ENCODE measurements around the gene HIGD1C.
"Not testable (repeated sequence)": the region's sequence is repeated elsewhere in the genome, so short reads cannot be mapped to it uniquely, and the experiment has no call there.

The HIGD1C gene

DNA sequence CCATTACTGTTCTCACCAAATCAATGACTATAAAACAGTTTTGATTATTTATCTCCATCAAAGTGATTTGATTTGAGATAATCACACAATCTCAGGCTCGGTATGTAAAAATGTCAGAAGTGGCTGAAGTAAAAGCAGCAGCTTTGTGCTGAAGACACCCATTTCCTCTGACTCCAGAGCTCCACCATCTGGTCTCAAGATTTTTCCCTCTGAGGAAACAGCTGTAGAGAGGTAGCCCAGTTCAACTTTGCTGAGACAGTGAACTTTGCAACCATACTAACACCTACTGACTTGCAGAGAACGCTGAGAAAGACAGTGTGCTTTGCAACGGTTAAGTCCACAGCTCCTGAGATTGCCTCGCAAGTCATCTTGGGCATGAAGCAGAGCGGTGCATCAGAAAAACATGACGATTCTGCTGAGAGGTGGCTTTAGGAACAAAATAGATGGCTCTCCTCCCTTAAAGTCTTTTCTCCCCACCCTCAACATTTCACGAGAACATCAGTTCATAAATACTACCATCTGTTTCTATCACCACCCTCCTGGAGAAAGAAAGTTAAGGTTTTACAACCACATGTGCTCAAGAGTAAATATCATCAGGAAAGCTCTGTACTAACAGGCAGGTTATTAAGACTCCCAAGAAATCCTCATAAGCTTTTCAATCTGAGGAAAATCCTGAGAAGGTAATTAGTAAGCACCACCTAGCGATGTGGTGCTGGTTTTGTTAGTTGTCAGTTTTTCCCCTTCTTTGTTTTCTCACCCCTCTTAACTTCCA, 34.8 kb downstream of the HIGD1C start:
- DNase-seq, result peak; percentile 17 to 48

DNA sequence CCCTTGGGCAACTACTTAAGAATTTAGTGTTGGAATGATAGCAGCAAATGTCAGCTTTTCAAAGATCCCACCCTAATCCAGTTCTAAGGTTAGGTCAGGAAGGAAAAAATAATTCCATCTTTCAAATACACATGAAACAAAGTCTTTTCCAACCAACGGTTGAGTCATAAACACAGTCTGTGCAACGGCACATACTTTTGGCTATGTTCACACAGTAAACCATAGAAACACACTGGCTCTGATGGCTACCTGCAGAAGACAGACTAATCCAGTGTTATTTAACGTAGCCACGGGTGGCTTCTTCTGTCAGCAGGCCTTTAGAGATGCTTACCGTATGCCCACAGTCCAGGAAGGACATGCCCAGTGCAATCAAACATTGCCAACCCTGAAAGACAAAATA, 35.7 kb downstream of the HIGD1C start:
- DNase-seq, result no peak

DNA sequence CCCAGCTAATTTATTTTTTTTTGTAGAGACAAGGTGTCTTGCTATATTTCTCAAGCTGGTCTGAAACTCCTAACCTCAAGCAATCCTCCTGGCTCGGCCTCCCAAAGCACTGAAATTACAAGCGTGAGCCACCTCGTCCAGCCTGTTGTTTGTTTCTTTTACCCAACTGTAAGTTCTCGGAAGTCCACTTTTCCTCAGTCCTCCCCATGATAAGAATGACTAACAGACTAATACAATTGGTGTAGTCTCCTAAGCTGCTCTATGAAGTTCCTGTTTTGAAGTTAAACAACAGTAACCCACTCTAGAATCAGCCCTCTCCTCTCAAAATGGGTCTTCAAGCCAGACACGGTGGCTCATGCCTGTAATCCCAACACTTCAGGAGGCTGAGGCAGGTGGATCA, 36.5 kb downstream of the HIGD1C start:
- no peak for DNase-seq

DNA sequence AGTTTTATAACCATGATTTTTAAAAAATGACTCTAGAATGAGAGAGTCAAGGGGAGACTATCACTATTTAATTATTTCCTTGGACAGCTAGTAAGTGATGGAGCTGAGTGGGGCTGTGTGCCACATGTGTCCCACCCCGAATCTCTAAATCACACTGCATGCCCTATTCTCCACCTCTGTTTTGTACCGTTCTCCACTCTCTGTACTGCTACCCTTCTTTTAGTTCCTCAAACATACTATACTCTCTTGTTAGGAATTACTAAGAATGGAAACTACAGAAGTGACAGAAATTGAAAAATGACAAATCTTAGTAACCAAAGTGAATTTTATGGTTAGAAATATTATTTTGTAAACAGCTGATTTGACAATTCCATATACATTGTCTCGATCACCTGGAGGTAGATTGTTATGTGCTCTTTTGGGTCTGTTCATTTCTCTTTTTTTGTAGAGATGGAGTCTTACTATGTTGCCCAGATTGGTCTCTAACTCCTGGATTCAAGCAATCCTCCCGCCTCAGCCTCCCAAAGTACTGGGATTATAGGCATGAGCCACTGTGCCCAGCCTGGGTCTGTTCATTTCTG, 37.9 kb downstream of the HIGD1C start:
- no peak for DNase-seq

DNA sequence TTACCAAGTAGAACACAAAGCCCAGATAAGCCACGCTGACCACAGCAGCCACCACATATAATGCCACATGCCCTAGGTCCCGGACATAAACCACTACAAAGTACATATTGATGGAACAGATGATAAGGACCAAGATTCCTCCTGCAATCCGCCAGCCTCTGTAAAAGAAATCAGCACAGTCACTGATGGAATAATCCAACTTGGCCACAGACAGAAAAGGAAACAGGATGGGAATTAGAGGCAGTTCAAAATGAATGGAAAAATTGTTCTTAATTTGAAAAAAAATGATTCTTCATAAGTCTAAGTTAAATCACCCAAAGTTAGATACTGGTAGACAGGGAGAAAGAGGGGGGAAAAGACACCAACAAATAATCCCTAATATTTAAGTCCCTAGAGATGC, 38.4 kb downstream of the HIGD1C start:
- DNase-seq, result no peak

DNA sequence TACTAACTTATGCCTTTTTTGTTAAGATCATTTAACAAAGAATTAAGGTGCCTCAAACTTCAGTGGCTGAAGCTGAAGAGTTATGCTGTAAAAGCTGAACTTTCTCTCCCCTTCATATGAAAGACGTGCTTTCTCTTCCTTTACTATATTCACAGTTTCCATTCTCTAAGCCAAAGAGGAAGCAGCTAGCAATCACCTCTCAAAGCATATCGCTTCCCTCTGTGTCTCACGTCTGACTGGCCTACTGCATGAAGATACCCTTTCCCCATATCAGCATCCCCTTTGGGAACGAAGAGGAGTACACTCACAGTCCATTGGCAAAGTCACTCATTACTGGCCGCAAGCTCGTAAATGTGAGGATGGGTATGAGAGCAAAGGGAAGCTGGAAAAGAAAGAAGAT, 38.9 kb downstream of the HIGD1C start:
- no peak for DNase-seq

DNA sequence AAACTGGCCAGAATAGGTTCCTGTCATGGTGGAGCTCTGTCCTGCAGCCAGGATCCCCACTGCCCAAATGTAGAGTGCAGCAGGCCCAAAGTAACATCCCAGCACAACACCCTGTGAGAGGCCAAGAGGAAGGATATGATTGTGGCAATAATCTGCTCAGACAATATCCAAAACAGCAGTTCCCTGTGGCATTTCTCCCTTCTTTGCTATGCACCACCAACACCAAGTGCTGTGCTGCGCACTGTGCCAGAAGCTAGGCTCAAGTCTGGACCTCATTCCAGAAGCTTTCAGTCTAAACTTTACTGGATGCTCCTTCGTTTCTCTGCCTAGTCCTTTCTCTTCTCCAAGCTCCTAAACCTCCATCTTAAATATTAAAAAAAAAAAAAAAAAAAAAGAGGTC, 40.5 kb downstream of the HIGD1C start:
- no peak for DNase-seq

DNA sequence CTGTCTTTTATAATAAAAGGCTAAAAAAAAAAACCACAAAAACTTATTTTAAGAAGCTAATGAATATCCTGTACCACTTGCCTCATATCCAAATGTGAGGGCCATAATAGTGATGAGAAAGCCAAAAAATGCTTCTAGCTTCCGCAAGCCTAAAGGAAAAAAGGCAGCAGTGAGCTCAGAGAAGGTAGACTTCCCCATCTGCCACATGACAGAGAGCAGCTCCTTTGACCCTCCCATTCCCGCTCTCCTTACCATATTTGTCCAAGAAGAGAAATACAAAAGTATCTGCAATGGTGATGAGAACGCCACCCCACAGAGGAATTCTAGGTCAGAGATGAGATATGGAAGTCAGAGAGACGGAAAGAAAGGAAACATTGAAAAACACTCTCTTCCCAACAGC, 46.7 kb downstream of the HIGD1C start:
- DNase-seq, result no peak

DNA sequence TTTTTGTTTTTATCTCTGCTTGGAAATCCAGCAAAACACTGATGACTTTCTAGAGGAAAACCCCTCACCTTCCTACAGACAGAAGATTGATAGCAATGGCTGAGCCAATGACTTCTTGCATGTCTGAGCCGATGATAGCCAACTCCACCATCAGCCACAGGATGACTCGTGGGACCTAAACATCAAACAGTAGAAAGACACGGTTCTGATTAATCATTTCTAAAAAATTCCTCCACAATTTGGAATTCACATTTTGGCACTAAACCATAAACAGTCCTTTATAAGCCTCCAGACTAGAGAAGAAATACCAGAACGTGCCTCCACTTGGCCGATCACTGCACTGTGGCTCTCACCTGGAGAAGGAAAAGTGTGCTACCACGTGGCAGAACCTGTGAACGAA, 47.9 kb downstream of the HIGD1C start:
- DNase-seq, result no peak

DNA sequence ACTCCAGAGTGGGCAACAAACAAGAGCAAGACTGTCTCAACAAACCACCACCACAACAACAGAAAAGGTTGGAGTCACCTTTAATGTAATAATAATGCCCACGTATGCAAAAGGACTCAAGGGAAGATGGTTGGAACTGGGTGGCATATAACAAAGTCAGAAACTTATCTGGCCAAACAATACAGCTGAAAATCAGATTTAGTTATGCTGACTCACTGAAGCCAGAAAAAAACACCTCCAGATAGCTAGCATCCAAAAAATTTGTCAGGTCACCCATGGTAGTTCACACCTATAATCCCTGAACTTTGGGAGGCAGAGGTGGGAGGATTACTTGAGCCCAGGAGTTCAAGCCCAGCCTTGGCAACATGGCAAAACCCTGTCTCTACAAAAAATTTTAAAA, 49.5 kb downstream of the HIGD1C start:
- DNase-seq, result no peak

DNA sequence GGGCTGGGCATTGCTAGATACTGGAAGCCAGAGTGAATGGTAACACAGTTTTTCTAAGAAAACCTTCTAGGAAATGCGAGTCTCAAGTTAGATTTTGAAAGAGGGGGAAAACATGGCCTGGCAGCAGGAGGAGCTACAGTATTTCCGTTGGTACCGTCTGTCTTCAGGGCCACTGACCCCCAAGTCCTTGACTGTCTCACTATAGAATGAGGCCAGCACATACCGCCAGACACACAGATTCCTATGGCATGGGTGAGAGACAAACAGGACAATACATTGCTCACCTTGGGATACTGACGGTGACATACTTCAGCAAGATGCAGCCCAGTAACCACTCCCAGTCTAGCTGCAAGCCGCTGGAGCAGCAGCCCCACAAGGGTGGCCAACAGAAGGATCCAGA, 52.2 kb downstream of the HIGD1C start:
- DNase-seq, result no peak

DNA sequence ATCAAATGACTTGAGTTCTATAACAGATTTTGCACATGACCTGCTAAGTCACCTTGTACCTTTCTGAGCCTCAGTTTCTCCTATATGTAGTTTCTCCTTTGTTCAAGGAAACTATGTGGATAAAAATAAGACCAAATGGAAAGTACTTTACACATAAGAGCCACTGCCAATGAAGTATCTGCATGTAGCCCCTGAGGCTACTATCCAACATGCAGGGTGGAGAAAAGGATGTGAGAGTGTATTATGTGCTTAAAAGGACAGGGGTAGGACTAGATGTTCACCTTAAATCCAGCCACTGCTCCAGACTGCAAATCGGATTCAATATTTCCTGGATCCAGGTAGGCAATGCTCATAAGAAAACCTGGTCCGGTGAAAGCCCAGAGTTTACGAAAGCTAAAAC, 52.7 kb downstream of the HIGD1C start:
- DNase-seq, result no peak

DNA sequence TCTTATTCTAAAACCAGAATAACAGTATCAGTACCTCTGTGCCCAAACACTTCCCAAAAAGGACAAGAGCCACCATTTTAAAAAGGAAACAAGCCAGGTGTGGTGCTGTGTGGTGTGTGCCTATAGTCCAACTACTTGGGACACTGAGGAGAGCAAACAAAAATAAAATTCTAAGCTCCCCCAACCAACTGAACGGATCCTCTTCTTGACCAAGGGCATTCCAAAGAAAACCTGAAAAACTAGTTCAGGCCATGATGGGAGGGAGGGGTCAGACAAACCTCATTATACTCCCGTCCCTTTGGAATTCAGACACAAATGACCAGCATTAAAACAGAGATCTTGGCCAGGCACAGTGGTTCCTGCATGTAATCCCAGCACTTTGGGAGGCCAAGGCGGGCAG, 53.3 kb downstream of the HIGD1C start:
- no peak for DNase-seq

DNA sequence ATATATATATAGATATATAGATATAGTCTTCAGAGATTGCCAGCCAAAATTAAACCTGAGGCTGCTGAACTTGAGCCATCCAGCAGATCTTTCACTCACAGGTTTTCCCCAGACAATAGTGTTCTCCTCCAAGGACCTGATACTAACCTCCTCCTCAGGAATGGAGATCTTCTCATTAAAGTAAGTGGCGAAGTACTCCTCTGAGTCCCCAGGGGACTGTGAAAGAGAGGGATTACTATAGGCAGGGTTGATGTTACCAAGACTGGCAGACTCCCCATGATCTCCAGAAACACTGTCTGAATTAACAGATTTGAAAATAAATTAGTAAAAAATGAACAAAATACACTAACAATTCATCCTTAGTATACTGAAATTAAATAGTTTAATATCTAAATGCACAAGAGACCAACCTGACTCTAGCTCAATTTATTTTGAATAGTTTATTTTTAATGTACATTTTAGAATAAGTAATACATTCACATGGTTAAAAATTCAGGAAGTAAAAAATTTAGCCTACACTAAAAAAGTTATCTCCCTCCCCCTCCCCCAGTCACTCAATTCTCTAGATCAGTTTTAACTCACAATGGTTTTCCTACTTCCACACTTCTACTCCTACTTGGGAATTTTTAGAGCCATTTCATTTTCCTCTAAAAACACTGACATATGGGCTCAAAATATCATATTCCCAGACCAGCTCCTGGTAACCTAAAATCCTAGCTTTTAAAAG, 56.1 kb downstream of the HIGD1C start:
- DNase-seq, result no peak

DNA sequence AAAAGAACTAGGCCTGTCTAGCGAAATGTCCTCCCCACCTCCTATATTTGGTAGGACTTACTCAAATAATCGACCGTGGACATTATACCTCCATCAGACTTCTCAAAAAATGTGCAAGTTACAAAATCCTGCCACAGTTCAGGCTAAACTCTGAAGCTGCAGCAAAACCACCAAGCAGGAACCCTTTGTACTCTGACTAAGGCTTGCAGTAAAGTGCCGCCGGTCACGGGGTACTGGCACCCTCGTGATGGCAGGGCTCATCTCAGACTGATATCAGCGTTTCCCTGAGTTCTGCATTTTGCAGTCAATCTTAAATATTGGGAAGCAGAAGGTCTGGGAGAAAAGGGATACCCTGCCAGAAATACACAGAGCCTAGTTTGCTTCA, 56.7 kb downstream of the HIGD1C start:
- peak; percentile 51 to 58 for DNase-seq

DNA sequence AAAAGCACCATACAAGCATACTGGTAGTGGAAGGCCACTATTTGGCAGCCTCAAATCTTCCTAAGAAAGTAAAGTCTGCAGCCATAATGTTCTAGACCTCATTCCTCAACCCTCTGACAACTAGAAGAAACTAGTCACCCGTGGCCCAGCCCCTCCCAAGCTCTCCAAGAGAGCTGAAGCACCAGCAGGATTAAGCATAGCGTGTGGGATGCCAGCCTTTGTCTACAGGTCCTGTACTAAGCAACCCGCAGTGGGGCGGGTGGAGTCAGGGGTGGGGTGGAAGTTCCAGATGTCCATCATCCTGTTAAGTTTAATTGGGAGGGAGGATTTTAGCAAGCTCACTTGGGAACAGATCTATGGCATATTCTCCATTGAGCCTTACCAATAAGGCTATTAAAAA, 59.6 kb downstream of the HIGD1C start:
- no peak for DNase-seq

DNA sequence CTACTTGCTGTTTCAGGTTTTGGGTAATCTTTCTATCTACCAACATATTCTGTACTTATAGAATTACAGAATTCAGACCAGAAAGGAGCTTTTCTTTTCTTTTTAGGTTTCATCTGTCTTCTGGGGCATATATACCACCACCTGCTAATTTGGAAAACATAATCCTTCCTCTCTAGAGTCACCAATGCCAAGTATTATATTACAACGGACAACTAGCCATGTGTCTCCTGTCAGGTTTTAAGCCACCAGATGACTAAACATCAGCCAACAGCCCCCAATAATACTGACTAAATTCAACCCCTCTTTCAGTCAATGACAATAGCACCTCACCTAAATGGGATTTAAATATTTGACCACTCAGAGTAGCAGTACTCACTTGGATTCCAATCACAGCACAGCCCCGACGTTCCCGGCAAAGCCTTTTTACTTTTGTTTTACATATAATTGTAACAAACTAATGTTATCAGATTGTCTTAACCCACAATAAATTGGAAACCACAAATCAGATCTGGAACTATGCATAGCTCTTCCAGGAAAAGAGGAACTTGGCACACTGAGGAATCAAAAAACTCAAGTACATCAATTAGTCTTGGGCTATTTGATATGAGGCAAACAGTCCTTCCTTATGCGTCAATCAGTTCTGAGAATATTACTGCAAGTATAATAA, 60.4 kb downstream of the HIGD1C start:
- no peak for DNase-seq

DNA sequence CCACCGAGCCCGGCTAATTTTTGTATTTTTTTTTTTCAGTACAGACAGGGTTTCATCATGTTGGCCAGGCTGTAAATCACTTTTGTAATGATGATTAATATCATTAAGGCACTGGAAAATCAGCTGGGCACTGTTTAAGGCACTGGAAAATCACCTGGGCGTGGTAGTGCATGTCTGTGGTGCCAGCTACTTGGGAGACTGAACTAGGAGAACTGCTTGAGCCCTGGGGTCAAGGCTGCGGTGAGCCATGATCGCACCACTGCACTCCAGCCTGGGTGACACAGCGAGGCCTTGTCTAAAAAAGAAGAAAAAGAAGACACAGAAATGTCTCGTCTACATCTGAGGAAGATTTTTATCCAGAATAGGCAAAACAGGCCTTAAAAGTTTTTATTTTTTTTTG, 61.1 kb downstream of the HIGD1C start:
- DNase-seq, result no peak

DNA sequence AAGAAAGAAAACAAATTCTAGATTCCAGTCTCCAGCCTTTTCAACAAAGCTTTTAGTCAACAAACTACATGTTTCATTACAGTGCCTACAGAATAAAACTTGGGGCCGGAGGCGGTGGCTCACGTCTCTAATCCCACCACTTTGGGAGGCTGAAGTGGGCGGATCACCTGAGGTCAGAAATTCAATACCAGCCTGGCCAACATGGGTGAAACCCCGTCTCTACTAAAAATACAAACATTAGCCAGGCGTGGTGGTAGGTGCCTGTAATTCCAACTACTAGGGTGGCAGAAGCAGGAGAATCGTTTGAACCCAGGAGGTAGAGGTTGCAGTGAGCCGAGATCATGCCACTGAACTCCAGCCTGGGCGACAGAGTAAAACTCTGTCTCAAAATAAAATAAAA, 62.1 kb downstream of the HIGD1C start:
- DNase-seq, result not testable (repeated sequence)

DNA sequence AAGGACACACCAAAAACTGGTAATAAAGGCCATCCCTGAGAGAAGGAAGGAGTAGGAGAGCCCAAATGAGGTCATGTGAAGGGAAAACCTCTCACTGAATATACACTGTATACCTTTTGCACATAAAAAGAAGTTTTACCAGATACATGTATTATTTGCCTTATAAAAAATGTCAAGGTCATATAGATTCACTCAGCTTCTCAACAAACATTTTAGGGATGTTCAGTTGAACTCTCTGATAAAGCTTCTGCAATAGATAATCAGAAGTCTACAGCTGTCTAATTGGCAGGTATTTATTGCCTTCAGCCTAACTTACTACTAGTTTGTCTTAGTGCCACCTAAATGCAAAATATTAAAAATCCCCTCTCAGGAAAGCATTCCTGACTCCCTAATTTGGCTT, 65.1 kb downstream of the HIGD1C start:
- no peak for DNase-seq

DNA sequence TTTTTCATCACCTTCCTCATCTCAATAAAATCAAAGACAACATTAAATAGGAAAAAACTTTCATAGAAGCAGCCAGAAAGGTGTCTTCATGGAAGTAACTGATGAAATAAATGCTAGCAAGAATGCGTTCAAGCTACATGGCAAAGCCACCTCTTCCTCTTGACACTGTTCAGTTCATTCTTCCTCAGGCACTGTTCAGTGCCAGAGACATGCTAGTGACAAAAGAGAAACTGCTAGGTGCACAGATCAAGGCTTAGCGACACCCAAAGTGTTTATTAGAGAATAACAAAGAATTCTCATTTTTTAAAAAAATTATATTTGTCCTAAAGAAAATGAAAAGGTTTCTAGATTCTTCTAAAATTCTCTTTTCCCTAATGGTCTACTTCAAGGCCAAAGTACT, 66.6 kb downstream of the HIGD1C start:
- no peak for DNase-seq

DNA sequence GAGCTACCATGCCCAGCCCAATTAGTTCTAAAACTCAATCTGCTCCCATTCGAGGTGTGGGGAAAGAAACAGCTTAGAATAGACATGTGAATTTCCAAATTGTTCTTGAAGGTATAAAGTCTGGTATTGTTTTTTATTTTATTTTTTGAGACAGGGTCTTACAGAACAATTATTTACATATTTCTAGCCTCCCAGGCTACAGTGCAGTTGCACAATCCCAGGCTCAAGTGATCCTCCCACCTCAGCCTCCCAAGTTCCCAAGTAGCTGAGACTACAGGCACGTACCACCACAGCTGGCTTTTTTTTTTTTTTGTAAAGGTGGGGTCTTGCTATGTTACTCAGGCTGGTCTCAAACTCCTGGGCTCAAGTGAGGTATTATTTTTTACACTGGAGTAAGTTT, 67.6 kb downstream of the HIGD1C start:
- DNase-seq, result no peak

All from CD4-positive, alpha-beta T cell treated with Interferon alpha-2 for 1 hour (primary cell).